GM19099 (cell line): ENCODE measurements around the gene DCBLD1.

Source experiments
- POLR2A ChIP-seq: IDR thresholded peaks from 3 replicates; pipeline ENCODE4 v1.6.1; 2011; ENCODE audit warnings: low read depth; ENCODE audit not compliant: insufficient read length; ENCODE audit errors: extremely low read depth

The DCBLD1 gene

DNA sequence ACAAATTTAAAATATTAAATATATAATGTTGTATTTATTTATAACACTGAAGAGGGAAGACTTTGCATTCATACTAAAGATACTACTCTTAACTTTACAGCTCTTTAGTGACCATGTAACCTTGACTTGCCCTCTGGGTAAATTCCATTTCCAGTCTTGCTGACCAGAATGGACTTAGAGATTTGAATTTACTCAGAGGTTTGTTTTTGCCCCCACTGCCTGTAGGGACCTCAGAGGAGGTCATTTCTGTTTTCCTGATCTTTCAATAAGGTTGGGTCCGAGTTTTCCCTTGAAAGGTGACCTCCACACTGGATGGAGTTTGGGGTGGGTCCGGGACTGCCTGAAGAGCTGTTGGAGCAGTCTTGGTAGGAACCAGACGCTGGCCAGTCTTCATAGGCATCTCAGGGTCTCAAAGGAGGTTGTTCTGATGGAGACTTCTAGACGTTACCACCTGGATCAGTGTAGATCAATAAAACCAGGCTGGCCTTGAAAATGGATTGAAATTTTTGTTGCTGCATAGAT lies 26.0 kb downstream of the DCBLD1 start:
- no peak for TF ChIP-seq POLR2A

- no peak for TF ChIP-seq POLR2A
Measured at GRCh38 chr6:117509021-117509420, 26.5 kb downstream of the DCBLD1 start.

- no peak for TF ChIP-seq POLR2A
Measured at GRCh38 chr6:117512056-117512828, 29.8 kb downstream of the DCBLD1 start.

GRCh38 chr6:117512987-117513573 lies 30.6 kb downstream of the DCBLD1 start:
- no peak for TF ChIP-seq POLR2A

DNA sequence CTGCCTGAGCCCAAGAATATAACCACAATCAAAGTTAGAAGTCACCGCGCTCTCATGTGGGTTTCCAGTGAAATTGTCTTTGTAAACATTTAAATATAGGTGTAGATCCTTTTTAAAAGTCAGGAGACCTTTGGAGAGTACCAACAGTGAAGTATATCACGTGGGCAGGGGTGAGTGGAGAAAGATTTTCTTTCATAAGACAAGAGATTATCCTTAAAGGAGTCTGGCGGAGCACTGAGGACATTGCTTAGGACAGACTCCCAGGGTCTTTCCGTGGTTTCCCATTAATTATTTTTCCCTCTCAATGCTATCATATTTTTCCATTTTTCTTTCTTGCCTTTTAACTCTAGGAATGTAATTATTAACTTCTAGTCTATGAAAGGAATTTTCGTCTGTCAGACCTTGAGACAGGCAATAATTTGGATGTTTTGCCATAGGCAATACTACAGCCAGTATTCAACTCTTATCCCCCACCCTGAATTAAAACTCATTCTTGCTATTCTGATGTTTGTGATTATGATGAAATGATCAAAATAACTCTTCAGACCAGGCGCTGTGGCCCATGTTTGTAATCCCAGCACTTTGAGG lies 31.4 kb downstream of the DCBLD1 start:
- TF ChIP-seq POLR2A, result no peak

- TF ChIP-seq POLR2A, result no peak
Measured at GRCh38 chr6:117514655-117515054, 32.2 kb downstream of the DCBLD1 start.

- TF ChIP-seq POLR2A, result no peak
Measured at GRCh38 chr6:117515326-117515725, 32.9 kb downstream of the DCBLD1 start.

- TF ChIP-seq POLR2A, result no peak
Measured at GRCh38 chr6:117518870-117519269, 36.4 kb downstream of the DCBLD1 start.

- TF ChIP-seq POLR2A, result no peak
Measured at GRCh38 chr6:117520603-117521395, 38.3 kb downstream of the DCBLD1 start.

DNA sequence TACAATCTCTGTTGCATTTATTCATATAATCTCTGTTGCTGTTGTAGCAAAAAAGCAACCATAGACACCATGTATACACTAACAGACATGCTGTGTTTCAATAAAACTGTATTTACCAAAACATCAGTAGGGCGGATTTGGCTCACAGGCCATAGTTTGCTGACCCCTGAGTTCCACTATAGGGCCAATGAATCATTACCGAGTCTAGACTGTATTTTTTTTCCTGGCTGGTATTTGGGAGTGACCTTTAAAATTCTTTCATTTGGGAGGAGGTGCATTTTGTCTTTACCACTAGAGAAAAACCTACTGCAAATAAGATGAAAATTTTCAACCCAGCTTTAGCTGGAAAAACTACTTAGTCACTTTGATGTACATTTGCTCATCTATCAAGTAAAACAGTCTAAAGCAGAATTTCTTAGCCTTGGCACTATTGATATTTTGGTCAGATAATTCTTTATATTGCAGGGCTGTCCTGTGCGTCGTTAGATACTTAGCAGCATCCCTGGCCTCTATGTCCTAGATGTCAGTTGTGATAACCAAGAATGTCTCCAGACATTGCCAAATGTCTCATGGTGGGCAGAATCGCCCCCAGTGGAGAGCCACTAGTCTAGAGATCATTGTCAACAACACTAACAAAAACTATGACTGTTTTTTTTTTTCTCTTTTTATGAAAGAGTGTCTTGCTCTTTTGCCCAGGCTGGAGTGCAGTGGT lies 39.5 kb downstream of the DCBLD1 start:
- TF ChIP-seq POLR2A, result no peak

DNA sequence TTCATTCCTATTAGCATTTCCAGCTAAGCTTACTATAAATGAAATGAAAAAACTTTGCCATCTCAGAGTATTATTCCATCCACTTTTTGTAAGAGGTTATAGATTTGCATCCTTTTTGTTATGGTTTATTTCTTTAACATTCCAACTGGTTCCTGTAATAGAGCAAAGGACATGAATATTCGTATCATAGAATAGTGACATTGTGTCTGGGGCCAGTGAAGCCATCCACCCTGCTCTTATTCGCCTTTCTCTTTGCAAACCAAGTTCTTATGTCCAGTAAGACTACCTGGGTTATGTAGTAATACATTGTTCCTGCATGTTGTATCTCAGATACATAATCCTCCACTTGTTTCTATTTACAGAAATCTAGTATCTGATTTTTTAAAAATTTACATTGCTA lies 43.1 kb downstream of the DCBLD1 start:
- no peak for TF ChIP-seq POLR2A

GRCh38 chr6:117530467-117531242 lies 48.2 kb downstream of the DCBLD1 start:
- TF ChIP-seq POLR2A, result no peak

DNA sequence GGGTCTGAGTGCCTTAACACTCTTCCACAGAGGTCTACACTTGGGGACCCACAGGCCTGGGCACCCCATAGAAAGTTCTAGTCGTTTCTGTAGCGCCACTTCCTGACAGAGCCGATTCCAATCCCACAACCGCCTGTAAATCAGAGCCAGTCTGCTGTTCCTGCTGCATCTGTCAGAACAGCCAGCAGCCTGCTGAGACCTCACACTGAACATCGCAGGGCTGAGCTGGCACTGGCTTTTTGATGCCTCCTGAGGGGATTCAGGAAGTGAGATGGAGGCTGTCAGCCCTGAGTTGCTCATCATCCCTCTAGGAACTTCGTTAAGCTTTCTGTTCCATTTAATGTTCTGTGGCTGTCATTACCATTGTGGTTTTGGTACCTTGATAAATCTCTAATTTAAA lies 48.9 kb downstream of the DCBLD1 start:
- no peak for TF ChIP-seq POLR2A
